K562 treated with DMSO at 1 percent for 12 hours (cell line): ENCODE measurements around the gene SMARCAD1. TPM values are rescaled to one million over a fixed set of nuclear protein-coding genes. Genes with fewer than 3 reads are reported as not detected.

Experiments used
- total RNA-seq: library from RNA; unstranded; fragments of 300-600 nt; gene quantifications from 2 replicates; pipeline ENCODE4 v1.2.3, GENCODE V29; 2022; ENCODE audit not compliant: insufficient read depth

The SMARCAD1 gene
- total RNA-seq: 4.6 and 14.8 TPM in 2 replicates

GRCh38 chr4:94207469-94208224 is at the start of gene SMARCAD1:
Gene SMARCAD1 (plus strand): TSS chr4:94207865. CDS start chr4:94208395, 530 bp downstream.

Other genes with a start within 250 kb of the SMARCAD1 start
- not detected in 2 replicates for gene HPGDS, start 135.0 kb downstream of the SMARCAD1 start, total RNA-seq
- 15.8 and 41.7 TPM in 2 replicates for gene PDLIM5, start 244.1 kb downstream of the SMARCAD1 start, total RNA-seq